Measurements from ENCODE around the gene USP36.

DNA sequence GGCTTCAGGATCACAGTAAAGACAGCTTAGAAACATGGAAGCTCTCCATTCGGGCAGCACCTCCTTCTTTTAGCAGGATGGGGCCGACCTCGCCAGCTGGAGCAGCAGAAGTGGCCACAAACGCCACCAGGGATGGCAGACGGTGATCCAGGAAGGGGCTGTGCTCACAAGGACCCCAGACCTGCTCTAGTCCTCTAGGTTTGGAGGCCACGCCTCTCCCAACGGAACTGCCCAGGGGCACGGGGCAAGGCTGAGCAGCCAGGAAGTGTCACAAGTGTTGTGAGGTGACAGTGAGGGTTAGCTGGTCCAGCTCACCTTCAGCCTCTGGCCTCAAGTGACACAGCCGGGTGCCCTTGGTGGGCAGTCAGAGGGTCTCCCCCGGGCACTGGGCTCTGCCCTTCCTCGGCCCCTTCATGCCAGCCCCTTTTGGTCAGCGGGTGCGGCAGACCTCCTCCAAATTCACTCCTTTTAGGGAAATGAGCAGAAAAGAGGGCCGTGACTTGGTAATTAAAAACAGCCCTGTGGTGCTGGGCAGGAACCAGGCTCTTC, 42.0 kb upstream of the USP36 start:
- TF ChIP-seq POLR2A (IDR thresholded peaks at IDR 0.05): no peak
- TF ChIP-seq, protein P1, sequence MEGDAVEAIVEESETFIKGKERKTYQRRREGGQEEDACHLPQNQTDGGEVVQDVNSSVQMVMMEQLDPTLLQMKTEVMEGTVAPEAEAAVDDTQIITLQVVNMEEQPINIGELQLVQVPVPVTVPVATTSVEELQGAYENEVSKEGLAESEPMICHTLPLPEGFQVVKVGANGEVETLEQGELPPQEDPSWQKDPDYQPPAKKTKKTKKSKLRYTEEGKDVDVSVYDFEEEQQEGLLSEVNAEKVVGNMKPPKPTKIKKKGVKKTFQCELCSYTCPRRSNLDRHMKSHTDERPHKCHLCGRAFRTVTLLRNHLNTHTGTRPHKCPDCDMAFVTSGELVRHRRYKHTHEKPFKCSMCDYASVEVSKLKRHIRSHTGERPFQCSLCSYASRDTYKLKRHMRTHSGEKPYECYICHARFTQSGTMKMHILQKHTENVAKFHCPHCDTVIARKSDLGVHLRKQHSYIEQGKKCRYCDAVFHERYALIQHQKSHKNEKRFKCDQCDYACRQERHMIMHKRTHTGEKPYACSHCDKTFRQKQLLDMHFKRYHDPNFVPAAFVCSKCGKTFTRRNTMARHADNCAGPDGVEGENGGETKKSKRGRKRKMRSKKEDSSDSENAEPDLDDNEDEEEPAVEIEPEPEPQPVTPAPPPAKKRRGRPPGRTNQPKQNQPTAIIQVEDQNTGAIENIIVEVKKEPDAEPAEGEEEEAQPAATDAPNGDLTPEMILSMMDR (IDR thresholded peaks at IDR 0.05): no peak
